ENCODE results near the gene COX8A.

The COX8A gene

DNA sequence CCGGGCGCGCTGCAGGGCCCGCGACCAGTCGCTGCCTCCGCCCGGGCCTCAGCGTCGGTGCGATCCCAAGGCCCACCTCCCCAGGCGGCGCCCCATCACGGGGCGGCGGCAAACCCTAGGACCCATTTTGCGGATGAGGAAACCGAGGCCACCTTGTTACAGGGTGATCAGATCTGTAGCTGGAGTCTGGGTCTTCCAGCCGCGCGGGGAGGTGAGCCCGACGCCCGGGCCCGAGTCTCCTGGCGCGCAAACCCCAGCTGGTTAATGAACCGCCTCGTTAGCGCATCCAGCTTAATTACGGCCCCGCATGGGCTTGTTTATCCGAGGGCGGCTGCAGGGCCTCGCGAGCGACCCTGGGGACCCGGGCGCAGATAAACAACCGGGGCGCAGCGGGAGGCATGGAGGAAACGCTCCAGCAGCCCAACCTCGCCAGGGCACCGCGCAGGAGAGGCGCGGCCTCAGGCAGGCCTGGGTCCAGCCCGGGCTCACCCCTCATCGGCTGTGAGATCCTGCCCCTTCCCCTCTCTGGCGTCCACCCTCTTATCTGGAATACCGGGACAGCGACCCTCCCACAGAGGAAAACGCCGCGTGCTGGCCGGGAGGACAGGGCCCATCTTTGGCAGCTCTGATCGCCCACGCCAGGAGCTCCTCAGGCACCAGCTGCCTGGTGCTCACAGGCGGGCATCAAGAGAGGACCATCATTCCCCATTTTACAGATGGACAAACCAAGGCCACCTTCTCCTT lies 26.5 kb downstream of the COX8A start:
- peaks cover 31% of the 10 kb centered on the region for H3K36me3 ChIP-seq
- H3K9me3 ChIP-seq: no peaks in the 10 kb centered on the region
- no peak for TF ChIP-seq Cebpa-rat (IDR thresholded peaks at IDR 0.05)
- H3K27ac ChIP-seq: peak overlapping the region; percentile 15; the same call in 1 of the 2 replicates
- peaks cover 85% of the 10 kb centered on the region for H3K4me1 ChIP-seq
- peaks cover 12% of the 10 kb centered on the region for H3K27me3 ChIP-seq
- peak overlapping the region; percentile 97 for H3K4me2 ChIP-seq
- H4K20me1 ChIP-seq: peaks cover 95% of the 10 kb centered on the region
- peak overlapping the region; percentile 55 for H3K4me3 ChIP-seq
- H3K9ac ChIP-seq: peak overlapping the region; percentile 29; the same call in 1 of the 2 replicates

DNA sequence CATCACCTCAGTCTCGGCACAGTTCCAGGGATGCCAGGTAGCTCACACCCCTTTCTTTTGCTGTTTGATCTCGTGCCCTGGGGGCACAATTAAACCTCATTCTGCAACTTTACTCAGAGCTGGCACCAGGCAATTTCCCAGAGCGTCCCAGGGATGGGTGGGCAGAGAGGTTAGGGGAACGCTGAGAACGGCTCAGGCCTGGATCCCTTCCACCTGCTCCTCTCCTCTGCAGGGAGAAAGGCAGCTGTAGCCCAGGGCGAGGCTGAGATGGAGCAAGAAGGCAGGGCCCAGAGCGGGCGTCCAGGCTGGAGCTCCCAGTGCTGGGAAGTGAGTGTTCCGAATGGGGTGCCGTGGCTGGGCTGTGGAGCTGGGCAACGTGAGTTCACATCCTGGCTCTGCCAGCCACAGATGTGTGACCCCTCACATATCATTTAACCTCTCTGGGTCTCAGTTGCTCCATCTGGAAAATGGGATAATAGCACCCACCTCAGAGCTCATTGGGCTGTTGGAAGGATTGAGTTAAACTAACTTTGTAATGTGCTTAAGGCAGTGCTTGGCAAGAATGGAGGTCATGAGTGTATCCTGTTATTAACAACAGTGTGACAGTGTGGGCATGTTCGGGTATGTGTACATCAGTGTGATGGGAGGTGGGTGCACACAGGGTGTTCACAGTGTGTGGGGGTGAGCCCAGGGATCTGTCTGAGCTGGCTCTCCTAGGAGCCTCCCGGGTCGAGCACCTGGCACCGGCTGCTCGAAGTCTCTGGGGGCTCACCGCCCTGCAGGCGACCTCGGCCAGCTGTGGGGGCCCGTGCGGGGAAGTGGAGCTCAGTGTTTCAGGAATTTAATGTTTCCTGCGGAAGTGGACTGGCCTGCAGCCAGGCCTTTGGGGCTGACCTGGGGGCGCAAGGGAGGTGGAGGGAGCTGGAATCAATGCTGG lies 27.3 kb downstream of the COX8A start:
- peaks cover 21% of the 10 kb centered on the region for H3K27me3 ChIP-seq

GRCh38 chr11:64003807-64004589 lies 29.6 kb downstream of the COX8A start:
- no peak overlapping the region for H3K9ac ChIP-seq
- H3K4me2 ChIP-seq: peak overlapping the region; percentile 97
- peaks cover 43% of the 10 kb centered on the region for H3K27me3 ChIP-seq

More for the DNA sequence above, 27.3 kb downstream of the COX8A start:
- H3K36me3 ChIP-seq: peaks cover 23% of the 10 kb centered on the region
- no peak for TF ChIP-seq Cebpa-rat (IDR thresholded peaks at IDR 0.05)
- H4K20me1 ChIP-seq: peaks cover 95% of the 10 kb centered on the region
- H3K4me3 ChIP-seq: peak overlapping the region; percentile 55; the same call in 1 of the 2 replicates
- peak overlapping the region; percentile 38; the same call in 1 of the 2 replicates for H3K9ac ChIP-seq
- peak overlapping the region; percentile 72 for H3K27ac ChIP-seq
- H3K4me2 ChIP-seq: peak overlapping the region; percentile 97
- H3K4me1 ChIP-seq: peaks cover 79% of the 10 kb centered on the region
- no peaks in the 10 kb centered on the region for H3K9me3 ChIP-seq

DNA sequence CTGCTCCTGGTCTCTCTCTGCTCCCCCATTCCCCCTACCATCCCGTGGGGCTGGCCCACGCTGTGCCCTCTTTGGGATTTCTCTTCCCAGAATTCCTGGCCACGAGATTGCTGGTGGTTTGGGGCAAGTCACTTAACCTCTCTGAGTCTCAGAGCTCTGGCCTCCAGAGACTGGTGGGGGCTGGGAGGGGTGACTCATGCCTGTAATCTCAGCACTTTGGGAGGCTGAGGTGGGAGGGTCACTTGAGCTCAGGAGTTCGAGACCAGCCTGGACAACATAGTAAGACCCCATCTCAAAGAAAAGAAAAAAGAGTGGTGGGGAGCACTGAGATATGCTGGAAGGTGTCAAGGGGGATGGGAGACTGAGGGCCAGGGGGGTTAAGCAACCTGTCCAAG lies 30.2 kb downstream of the COX8A start:
- no peaks in the 10 kb centered on the region for H3K36me3 ChIP-seq
- peaks cover 95% of the 10 kb centered on the region for H4K20me1 ChIP-seq
- no peak for TF ChIP-seq Cebpa-rat (IDR thresholded peaks at IDR 0.05)
- peak overlapping the region; percentile 97; the same call in 1 of the 2 replicates for H3K4me2 ChIP-seq
- no peak overlapping the region for H3K27ac ChIP-seq
- peaks cover 46% of the 10 kb centered on the region for H3K27me3 ChIP-seq
- no peak overlapping the region for H3K9ac ChIP-seq
- no peaks in the 10 kb centered on the region for H3K9me3 ChIP-seq
- H3K4me1 ChIP-seq: peaks cover 63% of the 10 kb centered on the region
- no peak overlapping the region for H3K4me3 ChIP-seq

More at GRCh38 chr11:64003807-64004589, 29.6 kb downstream of the COX8A start:
- Histone ChIP-seq H3K27ac (peak overlapping the region; percentile 51), H3K36me3 (0 out of 2 replicates have a peak, but pooled peaks cover under 1% of the 10 kb centered on the region), H3K4me1 (peaks cover 69% of the 10 kb centered on the region), H3K4me3 (no peak overlapping the region), H4K20me1 (peaks cover 95% of the 10 kb centered on the region), H3K9me3 (no peaks in the 10 kb centered on the region)
- no peak for TF ChIP-seq Cebpa-rat (IDR thresholded peaks at IDR 0.05)

DNA sequence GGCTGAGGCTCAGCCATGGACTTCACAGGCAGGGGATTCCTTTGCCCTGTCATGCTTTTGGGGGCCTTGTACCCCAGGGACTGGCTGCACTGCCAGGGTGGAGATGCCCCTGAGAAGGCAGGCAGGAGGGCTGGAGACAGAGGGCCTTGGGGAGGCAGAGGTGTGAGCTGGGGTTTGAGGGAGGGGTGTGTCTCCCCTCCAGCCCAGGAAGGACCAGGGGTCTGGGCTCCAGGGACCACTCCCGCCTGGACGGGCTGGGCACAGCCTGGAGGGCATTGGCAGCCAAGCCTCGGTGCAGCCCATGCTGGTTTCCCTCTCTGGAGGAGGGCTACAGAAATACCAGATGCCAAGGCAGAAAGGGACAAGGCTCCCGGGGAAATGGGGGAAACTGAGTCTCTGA lies 31.3 kb downstream of the COX8A start:
- no peak overlapping the region for H3K27ac ChIP-seq
- peaks cover 52% of the 10 kb centered on the region for H3K4me1 ChIP-seq
- no peak overlapping the region for H3K9ac ChIP-seq
- no peak overlapping the region for H3K4me2 ChIP-seq
- no peak overlapping the region for H3K4me3 ChIP-seq
- peaks cover 85% of the 10 kb centered on the region for H4K20me1 ChIP-seq
- 0 out of 2 replicates have a peak, but pooled peaks cover under 1% of the 10 kb centered on the region for H3K36me3 ChIP-seq
- TF ChIP-seq Cebpa-rat (IDR thresholded peaks at IDR 0.05): no peak
- H3K9me3 ChIP-seq: peaks cover 11% of the 10 kb centered on the region
- H3K27me3 ChIP-seq: peaks cover 40% of the 10 kb centered on the region

GRCh38 chr11:64006398-64006797 lies 32.0 kb downstream of the COX8A start:
- no peak overlapping the region for H3K27ac ChIP-seq
- H3K9ac ChIP-seq: no peak overlapping the region
- peaks cover 17% of the 10 kb centered on the region for H3K9me3 ChIP-seq
- no peak overlapping the region for H3K4me2 ChIP-seq
- TF ChIP-seq Cebpa-rat (IDR thresholded peaks at IDR 0.05): no peak
- peaks cover 40% of the 10 kb centered on the region for H3K27me3 ChIP-seq
- peaks cover 78% of the 10 kb centered on the region for H4K20me1 ChIP-seq
- peaks cover 45% of the 10 kb centered on the region for H3K4me1 ChIP-seq
- H3K36me3 ChIP-seq: 0 out of 2 replicates have a peak, but pooled peaks cover 7% of the 10 kb centered on the region
- no peak overlapping the region for H3K4me3 ChIP-seq

GRCh38 chr11:64007160-64007628 lies 32.8 kb downstream of the COX8A start:
- no peak overlapping the region for H3K4me3 ChIP-seq
- peaks cover 40% of the 10 kb centered on the region for H3K27me3 ChIP-seq
- peaks cover 17% of the 10 kb centered on the region for H3K9me3 ChIP-seq
- peaks cover 37% of the 10 kb centered on the region for H3K4me1 ChIP-seq
- no peak for TF ChIP-seq Cebpa-rat (IDR thresholded peaks at IDR 0.05)
- H3K9ac ChIP-seq: no peak overlapping the region
- 0 out of 2 replicates have a peak, but pooled peaks cover 7% of the 10 kb centered on the region for H3K36me3 ChIP-seq
- H4K20me1 ChIP-seq: peaks cover 70% of the 10 kb centered on the region
- H3K27ac ChIP-seq: no peak overlapping the region
- H3K4me2 ChIP-seq: peak overlapping the region; percentile 60

GRCh38 chr11:64007629-64008282 lies 33.3 kb downstream of the COX8A start:
- Histone ChIP-seq H3K9ac (no peak overlapping the region), H3K4me2 (peak overlapping the region; percentile 60), H3K4me3 (no peak overlapping the region), H3K27ac (no peak overlapping the region), H3K4me1 (peaks cover 31% of the 10 kb centered on the region), H4K20me1 (peaks cover 64% of the 10 kb centered on the region), H3K36me3 (0 out of 2 replicates have a peak, but pooled peaks cover 7% of the 10 kb centered on the region), H3K9me3 (peaks cover 17% of the 10 kb centered on the region), H3K27me3 (peaks cover 40% of the 10 kb centered on the region)
- TF ChIP-seq Cebpa-rat (IDR thresholded peaks at IDR 0.05): no peak
